ENCODE results near the gene DUSP2.

DUSP2 gene

DNA sequence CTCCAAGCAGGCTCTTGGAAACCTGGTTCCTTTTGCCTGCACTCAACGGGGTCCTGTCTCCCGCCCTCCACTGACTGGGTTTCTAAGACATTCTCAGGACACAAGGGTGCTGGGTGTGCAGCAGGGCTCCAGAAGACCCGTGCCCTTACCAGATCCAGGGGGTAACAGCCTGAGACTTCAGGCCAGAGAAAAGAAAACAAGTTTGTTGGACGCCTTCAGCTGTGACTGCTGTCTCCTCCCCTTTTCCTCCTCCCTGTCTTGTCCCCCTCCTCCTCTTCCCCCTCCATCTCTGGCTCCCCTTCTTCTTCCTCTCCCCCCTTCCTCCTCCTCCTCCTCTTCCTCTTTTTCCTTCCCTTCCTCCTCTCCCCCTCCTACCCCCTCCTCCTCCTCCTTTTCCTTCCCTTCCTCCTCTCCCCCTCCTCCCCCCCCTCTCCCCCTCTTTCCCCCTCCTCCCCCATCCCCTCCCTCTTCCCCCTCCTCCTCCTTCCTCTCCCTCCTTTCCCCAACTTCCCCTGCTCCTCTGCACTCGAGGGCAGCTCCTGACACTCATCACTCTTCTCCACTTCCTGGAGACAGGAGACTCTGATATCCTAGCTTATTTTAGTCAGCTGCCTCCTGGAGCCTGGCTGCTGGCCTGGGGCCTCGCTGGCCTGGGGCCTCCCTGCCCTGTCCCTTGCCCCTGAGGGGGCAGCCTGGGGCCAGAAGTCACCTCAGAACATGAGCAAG lies 41.3 kb downstream of the DUSP2 start:
- no peak for DNase-seq (ENCODE audit: low read depth)
- TF ChIP-seq POLR2A (IDR thresholded peaks at IDR 0.05; ENCODE audit: extremely low read depth, insufficient read length): no peak
- TF ChIP-seq MYC (IDR thresholded peaks at IDR 0.05; ENCODE audit: low read depth, low read length): no peak
- H3K4me3 ChIP-seq (ENCODE audit: low read depth, low read length): no peak overlapping the region

DNA sequence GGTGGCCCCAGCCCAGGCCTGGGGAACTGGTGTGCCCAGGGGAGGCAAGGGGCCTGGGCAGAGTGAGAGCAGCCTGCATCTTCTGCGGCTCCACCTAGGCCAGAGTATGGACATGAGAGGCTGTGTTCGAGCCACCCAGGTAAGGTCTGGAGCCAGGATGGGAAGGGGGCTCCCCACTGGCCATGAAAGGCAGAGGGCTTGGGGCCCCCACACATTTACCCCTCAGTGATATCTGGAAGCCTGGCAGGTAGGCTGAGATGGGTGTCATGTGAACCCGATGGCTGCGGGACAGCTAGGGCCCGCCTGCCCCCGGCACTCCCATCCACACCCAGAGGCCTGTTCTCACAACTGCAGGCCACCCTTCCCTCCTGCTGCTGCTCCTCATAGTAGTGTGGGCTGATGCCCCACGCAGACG lies 42.0 kb downstream of the DUSP2 start:
- no peak overlapping the region for H3K4me3 ChIP-seq (ENCODE audit: low read depth, low read length)
- TF ChIP-seq, protein P1, sequence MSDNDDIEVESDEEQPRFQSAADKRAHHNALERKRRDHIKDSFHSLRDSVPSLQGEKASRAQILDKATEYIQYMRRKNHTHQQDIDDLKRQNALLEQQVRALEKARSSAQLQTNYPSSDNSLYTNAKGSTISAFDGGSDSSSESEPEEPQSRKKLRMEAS (IDR thresholded peaks at IDR 0.05; ENCODE audit: low read depth, low read length): no peak
- TF ChIP-seq, protein P2, sequence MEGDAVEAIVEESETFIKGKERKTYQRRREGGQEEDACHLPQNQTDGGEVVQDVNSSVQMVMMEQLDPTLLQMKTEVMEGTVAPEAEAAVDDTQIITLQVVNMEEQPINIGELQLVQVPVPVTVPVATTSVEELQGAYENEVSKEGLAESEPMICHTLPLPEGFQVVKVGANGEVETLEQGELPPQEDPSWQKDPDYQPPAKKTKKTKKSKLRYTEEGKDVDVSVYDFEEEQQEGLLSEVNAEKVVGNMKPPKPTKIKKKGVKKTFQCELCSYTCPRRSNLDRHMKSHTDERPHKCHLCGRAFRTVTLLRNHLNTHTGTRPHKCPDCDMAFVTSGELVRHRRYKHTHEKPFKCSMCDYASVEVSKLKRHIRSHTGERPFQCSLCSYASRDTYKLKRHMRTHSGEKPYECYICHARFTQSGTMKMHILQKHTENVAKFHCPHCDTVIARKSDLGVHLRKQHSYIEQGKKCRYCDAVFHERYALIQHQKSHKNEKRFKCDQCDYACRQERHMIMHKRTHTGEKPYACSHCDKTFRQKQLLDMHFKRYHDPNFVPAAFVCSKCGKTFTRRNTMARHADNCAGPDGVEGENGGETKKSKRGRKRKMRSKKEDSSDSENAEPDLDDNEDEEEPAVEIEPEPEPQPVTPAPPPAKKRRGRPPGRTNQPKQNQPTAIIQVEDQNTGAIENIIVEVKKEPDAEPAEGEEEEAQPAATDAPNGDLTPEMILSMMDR (IDR thresholded peaks at IDR 0.05; ENCODE audit: low read depth, low read length): no peak
- TF ChIP-seq MYC (IDR thresholded peaks at IDR 0.05; ENCODE audit: low read depth, low read length): no peak
- TF ChIP-seq POLR2A (IDR thresholded peaks at IDR 0.05; ENCODE audit: extremely low read depth, insufficient read length): no peak
- DNase-seq (ENCODE audit: low read depth): no peak

DNA sequence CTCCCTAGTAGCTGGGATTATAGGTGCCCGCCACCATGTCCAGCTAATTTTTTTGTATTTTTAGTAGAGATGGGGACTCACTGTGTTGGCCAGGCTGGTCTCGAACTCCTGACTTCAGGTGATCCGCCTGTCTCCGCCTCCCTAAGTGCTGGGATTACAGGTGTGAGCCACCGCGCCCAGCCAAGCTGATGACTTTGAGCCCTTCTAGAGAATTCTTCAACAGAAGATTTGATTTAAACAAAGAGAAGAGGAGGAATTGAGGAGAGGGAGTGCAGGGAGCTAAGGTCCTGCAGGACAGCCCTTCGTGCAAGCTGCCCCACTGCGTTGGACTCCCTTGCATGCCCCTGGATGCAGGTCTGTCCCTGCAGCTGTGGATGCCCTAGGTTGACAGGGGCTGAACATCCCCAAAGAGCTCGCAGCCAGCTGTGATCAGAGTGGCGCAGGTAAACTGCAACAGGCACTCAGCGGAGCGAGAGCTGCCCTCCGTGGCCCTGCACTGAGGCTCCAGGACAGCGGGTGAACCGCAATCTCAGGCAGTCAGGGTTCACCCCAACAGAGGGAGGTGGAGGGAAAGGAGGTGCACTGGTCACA lies 42.5 kb downstream of the DUSP2 start:
- no peak overlapping the region for H3K4me3 ChIP-seq (ENCODE audit: low read depth, low read length)
- TF ChIP-seq, protein P2 (IDR thresholded peaks at IDR 0.05; ENCODE audit: low read depth, low read length): no peak
- TF ChIP-seq MYC (IDR thresholded peaks at IDR 0.05; ENCODE audit: low read depth, low read length): no peak
- TF ChIP-seq, protein P1 (IDR thresholded peaks at IDR 0.05; ENCODE audit: low read depth, low read length): no peak
- TF ChIP-seq POLR2A (IDR thresholded peaks at IDR 0.05; ENCODE audit: extremely low read depth, insufficient read length): no peak
- no peak for DNase-seq (ENCODE audit: low read depth)

DNA sequence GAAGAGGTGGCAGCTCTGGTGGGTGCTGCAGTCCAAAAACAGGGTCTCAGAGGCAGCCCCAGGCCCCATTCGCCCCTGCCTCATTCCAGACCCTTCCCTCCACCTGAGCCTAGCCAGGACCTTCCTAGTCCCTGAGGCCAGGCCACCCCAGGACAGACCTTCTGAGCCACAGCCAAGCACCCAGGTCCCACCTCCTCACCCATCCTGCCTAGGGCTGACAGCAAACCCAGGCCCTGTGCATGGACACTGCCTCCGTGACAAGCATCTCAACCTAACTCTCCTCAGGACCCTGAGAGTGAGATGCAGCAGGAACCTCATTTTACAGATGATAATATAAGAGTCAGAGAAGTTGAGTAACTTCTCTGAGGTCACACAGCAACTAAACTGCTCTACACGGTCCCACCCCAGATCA lies 44.3 kb downstream of the DUSP2 start:
- TF ChIP-seq MYC (IDR thresholded peaks at IDR 0.05; ENCODE audit: low read depth, low read length): no peak
- TF ChIP-seq, protein P2 (IDR thresholded peaks at IDR 0.05; ENCODE audit: low read depth, low read length): no peak
- no peak for TF ChIP-seq POLR2A (IDR thresholded peaks at IDR 0.05; ENCODE audit: extremely low read depth, insufficient read length)
- TF ChIP-seq, protein P1 (IDR thresholded peaks at IDR 0.05; ENCODE audit: low read depth, low read length): no peak
- no peak for DNase-seq (ENCODE audit: low read depth)
- H3K4me3 ChIP-seq (ENCODE audit: low read depth, low read length): no peak overlapping the region

DNA sequence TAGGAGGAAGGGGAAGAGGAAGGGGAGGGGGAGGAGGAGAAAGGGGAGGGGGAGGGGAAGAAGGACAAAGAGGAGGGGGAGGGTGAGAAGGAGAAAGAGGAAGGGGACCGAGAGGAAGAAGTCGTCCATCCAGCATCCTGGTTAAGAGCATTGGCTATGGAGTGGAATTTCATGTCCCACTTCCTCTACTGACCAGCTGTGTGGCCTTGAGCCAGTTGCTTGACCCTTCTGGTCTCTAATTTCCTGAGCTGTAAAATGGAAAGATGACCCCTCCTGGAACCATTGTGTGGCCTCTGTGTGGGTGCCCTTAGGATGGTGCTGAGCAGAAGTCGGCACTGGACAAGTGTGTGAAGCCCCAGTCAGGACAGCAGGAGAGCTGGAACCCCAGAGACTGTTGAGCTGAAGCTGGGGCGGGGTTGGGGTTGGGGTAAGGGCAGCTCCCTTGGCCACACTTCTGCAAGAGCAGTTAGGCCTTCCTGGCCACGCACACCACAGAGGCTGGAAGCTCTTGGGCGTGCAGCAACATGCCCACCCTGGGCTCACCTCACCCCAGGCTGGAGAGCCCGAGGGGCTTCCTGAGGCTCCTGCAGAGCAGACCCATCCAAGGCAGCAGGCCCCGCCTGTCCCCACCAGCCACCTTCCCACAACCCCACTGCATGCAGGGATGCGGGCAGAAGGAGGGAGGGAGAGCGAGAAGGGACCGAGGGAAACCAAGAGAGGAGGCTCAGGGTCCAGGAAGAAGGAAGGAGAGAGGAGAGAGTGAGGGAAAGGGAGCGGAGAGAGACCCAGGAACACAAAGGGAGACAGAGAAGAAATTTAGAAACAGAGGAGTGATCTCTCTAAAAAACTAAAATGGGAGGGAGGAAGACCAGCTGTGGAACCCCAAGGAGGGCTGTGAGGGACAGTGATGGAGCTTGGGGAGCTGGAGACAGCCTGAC lies 45.1 kb downstream of the DUSP2 start:
- H3K4me3 ChIP-seq (ENCODE audit: low read depth, low read length): no peak overlapping the region
- TF ChIP-seq MYC (IDR thresholded peaks at IDR 0.05; ENCODE audit: low read depth, low read length) (no peak), POLR2A (IDR thresholded peaks at IDR 0.05; ENCODE audit: extremely low read depth, insufficient read length) (no peak)
- TF ChIP-seq, protein P2 (IDR thresholded peaks at IDR 0.05; ENCODE audit: low read depth, low read length): no peak
- TF ChIP-seq, protein P1 (IDR thresholded peaks at IDR 0.05; ENCODE audit: low read depth, low read length): no peak
- no peak for DNase-seq (ENCODE audit: low read depth)
